HG02840 (cell line): ENCODE measurements around the gene MED10.

Experiments
- ATAC-seq: cut with Tn5 transposase; IDR thresholded peaks from one replicate; pipeline ENCODE4 v1.9.1; 2021; ENCODE audit warnings: mild to moderate bottlenecking, moderate library complexity, moderate number of reproducible peaks; ENCODE audit not compliant: unreplicated experiment, low FRiP score

Gene MED10

GRCh38 chr5:6353602-6354302 is 24.6 kb downstream of the MED10 start:
- no peak for ATAC-seq

GRCh38 chr5:6350277-6351090 is 27.9 kb downstream of the MED10 start:
- ATAC-seq, result no peak

GRCh38 chr5:6349387-6349786 is 29.0 kb downstream of the MED10 start:
- ATAC-seq, result no peak

GRCh38 chr5:6348476-6349000 is 29.8 kb downstream of the MED10 start:
- no peak for ATAC-seq

- ATAC-seq, result no peak
Observed at GRCh38 chr5:6347673-6348072, 30.7 kb downstream of the MED10 start.

GRCh38 chr5:6347165-6347564 is 31.2 kb downstream of the MED10 start:
- no peak for ATAC-seq

- no peak for ATAC-seq
Observed at GRCh38 chr5:6344593-6344989, 33.8 kb downstream of the MED10 start.

- no peak for ATAC-seq
Observed at GRCh38 chr5:6343951-6344592, 34.3 kb downstream of the MED10 start.

GRCh38 chr5:6342689-6343315 is 35.5 kb downstream of the MED10 start:
- ATAC-seq, result no peak

- ATAC-seq, result no peak
Observed at GRCh38 chr5:6340100-6340499, 38.2 kb downstream of the MED10 start.

GRCh38 chr5:6338871-6339270 is 39.5 kb downstream of the MED10 start:
- no peak for ATAC-seq

GRCh38 chr5:6338135-6338534 is 40.2 kb downstream of the MED10 start:
- no peak for ATAC-seq

GRCh38 chr5:6333182-6333905 is 45.0 kb downstream of the MED10 start:
- no peak for ATAC-seq

- no peak for ATAC-seq
Observed at GRCh38 chr5:6328173-6328572, 50.2 kb downstream of the MED10 start.

- ATAC-seq, result no peak
Observed at GRCh38 chr5:6326776-6327175, 51.6 kb downstream of the MED10 start.

- ATAC-seq, result no peak
Observed at GRCh38 chr5:6322163-6322713, 56.1 kb downstream of the MED10 start.
